NCI-H345 (cell line): ENCODE measurements around the gene ACAA2.

Source experiments
- DNase-seq: peaks from one replicate; lab custom pipeline; 2025; lab: John Stamatoyannopoulos, UW

The ACAA2 gene

DNA sequence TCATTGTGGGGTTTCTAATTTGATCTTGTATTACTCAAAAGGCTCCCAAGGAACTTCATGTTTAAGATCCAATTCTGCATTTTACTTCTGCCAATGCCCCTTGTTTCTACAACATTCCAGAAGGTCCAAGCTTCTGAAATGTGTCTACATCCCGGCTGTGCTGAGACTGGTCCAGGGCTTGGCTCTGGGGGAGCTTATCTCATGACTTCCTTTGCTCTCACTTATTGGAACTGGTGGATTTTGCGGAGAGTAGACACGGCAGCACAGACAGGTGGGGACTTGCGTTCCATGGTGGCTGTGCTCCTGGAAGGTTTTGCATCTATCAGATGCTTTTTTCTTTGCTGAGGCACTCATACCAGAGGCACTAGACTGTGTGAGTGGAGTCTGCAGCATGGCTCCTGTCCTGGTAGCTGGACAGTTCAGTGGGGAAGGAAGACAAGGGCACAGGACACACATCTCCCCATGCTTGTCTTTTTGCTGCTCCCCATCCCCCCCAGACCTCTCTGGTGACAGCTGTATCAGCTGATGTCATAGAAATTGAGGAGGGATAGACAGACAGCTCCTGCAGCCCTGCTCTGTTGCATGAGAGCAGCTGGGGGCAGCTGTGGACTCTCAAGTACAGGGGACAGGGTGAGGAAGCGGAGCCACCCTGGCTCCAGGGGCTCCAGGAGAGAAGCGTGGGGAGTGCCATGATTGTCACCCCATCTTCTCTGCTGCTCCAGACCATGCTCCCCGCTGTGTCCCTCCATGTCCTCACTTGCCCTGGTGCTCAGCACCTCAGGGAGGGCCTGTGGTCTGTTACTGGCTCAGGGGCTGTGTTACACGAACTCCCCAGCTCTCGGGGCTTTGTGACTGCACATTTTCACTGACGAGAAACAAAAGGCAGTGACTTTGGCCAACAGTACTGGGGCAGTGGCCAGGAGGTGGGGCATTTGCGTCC, 46.0 kb downstream of the ACAA2 start:
- DNase-seq = no peak

DNA sequence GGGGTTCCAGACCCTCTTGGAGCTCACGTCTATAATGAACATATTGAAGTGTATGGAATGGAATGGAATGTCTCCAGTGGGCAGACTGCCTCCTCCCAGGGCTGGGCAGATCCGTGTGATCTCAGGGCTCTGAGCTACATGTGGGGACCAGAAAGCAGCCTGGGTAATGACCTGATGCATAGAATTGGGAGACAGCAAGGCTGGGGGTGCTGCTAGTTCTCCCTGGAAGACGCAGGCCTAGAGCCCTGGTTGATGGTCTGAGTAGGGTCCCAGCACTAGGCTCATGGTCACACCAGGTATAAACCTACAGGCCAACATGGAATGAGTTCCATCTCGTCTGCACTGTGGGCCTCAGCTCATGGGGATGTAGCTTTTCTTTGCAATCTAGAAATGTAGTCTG, 46.7 kb downstream of the ACAA2 start:
- DNase-seq = no peak

DNA sequence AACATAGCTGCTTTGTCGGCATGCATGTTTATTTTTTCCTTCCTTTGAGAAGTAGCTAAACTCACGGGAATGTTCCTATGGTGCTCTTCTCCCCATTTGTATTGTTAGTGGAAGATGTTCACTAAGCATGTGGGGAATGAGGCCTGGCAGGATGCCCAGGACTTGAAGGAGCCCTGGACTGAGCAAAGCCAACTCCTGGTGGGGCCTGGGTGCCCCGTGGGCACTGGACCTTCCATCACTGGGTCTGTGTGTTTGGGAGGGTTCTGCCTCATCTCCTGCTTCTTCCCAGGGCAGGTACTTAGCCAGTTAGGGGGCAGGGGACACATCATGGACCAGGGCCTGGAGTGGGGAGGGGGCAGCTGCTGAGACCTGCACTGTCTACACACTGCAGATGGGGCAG, 49.3 kb downstream of the ACAA2 start:
- DNase-seq = no peak

DNA sequence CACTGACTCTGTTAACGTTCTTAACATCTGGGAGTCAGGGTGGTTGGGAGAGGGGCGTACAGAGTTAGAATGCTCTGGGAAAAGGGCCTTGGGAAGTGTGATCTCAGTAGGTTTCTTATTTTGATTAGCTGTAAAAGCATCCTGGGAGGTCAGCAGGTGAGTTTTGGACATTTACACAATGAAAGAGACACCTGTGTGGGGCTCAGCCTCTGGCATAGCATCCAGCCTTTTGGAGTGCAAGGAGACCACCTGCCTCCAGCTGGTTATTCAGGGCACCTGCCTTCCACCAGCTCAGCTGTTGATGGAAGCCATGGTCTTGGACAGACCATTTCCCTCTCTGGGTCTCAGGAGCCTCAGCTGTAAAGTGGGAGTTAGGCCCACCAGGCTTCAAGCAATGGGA, 49.7 kb downstream of the ACAA2 start:
- no peak for DNase-seq

DNA sequence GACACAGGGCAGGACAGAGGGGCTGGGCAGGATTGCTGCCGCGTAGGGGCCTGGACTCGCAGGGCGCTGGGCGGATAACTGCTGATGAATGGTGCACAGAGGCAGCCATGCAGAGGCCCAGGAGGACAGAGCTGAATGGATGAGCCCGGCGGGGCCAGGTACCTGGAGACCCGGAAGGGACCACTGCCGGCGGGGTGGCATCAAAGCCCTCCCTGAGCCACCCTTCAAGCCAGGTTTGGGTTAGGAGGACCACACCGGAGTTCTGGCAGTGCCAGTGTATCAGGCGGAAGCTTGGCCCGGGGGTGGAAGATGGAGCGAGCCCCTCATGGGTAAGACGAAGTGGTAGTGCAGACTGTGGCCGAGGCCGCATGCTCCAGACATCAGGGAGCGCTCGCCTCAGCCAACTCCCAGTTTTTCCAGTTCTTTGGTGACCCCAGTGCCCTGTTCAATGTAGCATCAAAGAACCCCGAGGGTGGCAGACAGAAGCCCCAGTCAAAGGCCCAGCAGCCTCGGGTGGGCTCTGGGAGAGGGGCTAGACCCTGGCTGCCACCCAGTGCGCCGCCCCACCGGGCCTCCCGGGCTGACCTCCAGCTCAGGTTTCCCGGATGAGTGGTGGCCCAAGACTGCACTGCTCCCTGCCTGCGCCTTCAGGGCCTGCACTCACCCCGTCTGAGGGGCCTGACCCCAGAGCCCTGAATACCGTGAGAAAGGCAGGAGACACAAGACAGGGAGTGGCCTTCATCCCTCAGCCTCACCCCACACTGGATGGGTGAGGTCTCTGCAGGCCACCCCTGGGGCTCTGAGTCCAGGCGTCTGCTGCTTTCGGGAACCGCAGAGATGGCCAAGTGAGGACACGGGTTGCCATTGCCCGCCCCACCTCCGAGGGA, 50.9 kb downstream of the ACAA2 start:
- no peak for DNase-seq

DNA sequence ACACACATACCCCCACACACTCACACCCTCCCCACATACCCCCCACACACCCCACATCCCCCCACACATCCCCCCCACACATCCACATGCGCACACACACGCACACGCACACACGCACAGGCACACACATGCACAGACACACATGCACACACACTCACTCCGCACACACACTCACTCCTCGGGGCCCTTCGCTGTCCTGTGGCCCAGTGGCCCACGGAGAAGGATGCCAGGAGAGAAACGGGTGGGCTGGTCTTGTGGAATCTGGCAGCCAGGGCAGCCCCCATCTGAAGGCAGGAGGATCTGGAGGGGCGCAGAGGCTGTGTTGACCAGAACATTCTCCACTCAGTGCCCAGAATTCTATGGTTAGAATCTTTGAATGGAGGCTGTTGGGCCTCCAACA, 51.6 kb downstream of the ACAA2 start:
- DNase-seq = no peak

DNA sequence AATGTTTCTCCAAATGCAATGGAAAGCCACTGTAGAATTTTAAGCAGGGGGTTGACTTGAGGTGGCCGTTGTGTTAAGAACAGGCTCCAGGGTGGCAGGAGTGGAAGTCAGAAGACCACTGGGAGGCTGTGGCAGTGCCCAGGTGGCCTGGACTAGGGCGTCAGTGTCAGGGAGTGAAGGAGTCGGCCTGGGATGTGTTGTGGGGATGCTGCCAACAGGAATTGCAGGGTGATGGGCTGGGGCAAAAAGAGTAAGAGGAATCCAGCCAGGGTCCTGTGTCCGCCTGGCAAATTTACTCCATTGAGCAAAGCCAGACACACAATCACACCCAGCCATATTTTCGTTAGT, 55.1 kb downstream of the ACAA2 start:
- no peak for DNase-seq

DNA sequence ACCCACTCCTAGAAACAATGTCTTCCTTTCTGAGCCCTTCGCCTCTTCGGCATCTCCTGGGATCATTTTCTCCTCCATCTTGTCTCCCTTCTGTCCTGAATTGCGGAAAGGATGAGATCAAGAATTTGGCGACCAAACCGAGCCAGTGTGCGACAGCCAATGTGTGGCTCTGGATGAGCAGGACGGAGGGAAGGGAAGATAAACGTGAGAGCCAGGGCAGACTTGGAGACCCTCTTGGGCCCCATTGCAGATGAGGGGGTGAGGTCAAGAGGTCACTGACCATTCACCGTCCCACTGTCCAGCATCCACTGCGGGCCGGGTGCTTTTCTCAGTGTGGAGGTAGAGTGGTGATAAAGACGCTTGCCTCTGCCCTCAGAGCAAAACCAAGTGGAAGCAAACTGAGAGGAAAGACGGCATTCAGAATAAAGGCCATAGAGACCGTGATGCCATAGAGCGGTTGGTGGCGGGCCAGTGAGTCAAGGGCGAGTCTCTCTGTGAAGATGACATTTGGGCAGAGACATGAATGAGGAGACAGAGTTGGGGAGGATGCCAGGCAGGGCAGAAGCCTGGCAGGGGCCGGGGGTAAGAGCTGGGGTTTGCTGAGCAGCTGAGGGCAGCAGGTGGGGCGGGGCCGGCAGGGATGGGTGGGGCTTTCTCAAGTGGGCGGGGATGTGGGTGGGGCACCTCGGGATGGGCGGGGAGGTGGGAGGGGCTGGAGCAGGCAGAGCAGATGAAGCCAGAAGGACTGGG, 55.6 kb downstream of the ACAA2 start:
- DNase-seq = no peak

DNA sequence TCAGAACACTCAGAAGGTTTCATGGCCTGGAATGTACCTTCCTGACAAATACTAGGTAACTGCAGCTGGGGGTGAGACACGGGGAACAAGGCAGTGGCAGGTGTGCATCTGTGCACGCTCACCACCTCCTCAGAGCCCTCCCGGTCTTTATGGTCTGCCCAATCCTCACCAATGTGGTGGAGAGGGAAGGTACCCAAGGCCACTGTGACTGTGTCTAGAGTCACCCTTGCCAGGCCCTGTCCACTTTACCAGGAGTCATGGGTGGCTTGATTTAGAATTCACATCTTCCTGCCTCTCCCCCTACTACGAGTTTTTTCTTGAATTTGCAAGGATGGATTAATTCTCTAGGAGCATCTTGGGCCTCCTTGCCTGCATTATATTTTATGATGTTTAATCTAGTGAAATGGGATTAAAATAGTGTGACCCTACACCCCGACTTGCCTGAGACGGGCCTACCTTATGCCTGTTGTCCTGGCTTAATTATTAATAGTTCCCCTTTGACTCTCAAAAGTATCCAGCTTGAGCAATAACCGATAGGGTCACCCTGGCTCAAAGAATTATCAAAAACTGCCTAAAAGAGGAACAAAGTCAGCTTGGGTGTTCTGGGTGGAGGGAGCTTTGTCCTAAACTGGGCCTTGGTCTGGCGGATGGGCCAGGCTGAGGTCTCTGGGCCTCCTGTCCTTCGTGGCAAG, 56.5 kb downstream of the ACAA2 start:
- no peak for DNase-seq

DNA sequence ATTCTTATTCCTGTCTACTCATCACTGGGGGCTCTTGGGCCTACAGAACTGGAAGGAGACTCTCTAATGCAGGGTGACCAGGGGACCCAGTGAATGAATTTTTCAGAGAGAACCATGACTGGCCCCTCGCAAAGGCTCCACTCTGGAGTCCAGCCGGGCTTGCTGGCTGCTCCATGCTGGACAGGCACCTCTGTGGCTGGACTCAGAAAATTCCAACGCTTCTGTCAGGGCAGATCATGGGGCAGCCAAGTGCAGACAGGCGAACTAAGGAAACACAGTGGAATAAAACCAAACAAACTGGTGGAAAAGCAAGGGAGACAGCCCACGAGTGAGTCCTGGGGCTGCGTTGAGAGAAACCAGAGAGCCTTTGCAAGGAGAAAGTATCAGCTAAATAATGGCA, 57.2 kb downstream of the ACAA2 start:
- no peak for DNase-seq

DNA sequence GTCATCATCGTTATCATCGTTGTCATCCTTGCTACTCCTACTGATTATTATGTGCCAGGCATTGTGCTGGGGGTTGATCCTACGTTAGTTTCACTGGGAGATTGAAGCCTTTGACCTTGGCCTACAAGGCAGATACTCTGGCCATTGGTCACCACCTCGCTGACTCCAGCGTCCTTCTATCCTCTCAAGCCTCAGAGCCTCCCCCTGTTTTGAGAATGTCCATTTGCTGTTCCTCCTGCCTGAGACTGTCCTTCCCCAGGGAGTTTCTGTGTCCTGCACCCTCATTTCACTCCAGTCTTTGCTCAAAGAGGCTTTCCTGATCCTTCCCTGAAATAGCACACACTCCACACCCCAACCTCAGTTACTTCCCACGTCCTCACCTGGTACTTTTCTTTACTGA, 57.8 kb downstream of the ACAA2 start:
- no peak for DNase-seq

DNA sequence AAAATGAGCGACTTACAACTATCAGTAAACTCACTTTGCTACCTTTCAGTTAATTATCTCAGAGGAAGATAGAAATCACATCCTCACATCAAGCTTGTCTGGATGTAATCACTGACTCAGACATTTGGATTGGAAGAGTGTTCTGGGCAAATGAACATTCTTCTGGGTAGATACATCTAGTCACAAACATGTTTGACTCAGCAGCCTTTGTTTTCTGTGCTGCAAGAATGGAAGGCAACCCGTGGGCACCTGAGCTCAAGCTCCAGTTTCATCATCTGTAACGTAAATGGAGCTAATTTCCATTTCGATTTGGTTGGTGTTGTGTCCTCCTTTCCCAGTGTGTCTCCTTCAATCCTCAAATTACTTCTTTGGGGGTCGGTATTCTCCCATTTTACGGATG, 58.5 kb downstream of the ACAA2 start:
- no peak for DNase-seq

DNA sequence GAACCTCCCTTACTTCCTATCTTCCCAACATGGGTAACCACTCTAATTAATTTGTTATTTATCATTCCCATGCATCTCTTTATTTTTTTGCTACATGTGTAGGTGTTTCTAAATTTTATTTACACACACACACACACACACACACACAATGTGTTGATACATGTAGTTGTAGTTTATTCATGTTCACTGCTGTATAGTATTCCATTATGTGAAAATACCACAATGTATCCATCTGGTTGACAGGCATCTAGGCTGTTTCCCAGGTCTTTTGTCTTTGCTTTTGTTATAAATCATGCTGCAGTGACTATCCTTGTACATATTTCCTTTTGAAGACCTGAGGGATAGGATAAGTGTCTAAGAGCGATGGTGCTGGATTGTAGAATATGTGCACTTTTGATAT, 59.7 kb downstream of the ACAA2 start:
- DNase-seq = no peak

DNA sequence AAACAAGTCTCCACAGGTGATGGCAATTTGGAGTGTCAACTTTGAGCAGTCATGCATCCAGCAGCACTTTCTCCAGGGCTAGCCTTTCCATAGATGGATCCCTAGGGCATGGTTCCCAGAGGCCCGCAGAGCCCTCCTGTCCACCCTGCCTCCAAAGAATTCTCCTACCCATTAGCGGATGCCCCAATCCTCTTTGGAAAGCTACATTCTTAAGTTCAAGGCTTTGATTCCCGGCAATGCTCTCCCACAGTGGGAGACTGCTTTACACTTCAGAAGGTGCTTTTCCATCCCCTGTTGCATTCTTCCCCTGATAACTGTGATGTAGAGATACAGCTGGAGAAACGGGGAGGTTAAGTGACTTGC, 61.3 kb downstream of the ACAA2 start:
- no peak for DNase-seq

DNA sequence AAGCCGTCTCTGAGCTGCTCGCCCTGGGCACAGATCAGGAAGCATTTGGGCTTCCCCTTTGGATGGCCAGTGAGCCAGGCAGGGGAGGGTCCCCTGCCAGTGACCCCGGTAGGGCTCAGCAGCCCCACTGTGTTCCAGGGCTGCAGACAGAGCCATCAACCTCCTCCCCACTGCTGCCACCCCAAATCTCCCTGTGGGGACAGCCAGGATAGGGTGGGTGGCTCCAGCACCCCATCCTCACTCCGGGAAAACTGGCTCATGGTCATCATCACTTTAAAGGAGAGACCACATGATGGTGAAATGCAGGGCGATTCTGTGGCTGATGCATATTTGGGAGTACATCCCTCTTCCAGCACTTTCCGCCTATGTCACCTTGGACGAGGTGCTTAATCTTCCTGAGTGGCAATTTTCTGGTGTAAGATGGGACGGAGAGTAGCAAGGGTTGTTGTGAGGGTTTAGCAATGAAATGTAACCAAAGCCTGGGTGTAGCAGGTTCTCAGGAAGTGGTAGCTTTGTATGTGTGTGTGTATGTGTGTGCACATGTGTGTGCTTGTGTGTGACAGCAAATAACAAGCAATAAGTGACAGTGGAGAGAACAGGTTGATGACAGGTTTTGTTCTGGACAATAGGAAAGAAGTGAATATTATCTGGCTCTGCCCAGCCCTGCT, 61.8 kb downstream of the ACAA2 start:
- no peak for DNase-seq

DNA sequence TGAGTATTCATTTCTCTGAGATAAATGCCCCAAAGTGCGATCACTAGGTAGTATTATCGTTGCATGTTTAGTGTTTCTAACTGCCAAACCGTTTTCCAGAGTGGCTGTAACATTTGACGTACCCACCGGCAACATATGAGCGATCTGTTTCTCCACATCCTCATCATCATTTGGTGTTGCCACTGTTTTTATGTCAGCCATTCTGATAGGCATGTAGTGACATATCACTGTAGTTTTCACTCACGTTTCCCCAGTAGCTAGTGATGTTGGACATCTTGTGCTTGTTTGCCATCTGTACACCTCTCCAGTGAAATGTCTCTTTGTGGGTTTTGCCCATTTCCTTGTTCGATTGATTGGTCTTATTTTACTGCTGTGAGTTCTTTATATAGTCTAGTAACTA, 63.8 kb downstream of the ACAA2 start:
- DNase-seq = no peak

DNA sequence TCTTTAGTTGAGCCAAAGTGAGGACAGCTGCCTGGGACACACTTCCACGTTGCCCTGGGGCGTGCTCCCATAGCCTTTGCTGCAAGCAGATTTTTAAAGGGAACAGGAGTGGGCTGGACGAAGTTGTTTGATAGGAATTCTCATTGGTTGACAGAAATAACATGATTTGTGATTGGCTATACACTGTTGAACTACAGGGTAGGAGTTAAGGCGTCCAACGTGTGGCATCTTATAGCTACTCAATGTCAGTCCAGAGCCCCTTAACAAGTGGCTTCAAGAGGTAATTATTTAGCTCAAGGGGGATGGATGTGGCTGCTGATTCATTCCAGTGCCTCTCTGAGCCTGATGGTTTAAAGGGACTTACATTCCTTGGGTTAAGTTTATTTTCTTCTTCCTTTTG, 65.5 kb downstream of the ACAA2 start:
- DNase-seq = no peak

DNA sequence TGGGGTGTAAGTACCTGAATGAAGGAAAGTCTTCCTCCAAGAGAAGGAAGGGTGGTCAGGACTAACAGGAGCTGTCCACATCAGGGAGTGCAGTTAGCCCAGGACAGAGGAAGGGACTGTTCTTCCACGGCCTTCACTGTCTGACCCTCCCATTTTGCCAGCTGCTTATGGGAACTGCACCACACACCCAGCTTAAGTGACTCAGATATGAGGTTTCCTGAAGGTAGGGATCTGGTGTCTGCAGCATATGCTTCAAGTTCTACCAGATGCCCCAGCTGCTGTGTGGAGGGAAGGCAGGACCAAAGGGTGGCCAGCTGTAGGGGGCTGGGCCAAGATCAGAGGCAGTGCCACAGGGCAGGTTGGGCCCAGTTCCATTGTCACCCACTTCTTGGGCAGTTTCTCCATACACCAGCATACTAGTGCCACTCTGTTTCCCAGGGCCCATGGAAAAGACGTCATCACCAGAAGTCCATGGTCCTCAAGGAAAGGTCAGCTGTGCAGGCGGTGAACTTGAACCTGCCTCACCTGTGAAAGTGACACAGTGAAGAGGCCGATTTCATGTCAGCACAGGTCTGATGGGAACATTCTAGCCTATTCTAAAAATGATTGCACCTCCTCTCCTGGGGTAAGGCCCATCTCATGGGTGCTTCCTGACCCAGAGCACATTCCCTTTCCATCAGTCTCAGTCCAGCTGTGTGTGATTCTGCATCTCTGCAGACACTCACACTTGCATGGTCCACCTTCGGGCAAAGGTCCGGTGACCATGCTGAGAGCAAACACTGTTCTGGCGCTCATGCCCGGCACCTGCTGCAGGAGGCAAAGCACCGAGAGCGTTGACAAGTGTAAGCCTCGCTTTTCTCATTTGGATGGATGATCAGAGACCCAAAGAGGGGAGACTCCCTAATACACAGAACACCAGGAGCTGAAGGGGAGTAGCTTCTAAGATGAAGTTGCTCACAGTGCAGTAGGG, 68.0 kb downstream of the ACAA2 start:
- DNase-seq = no peak

DNA sequence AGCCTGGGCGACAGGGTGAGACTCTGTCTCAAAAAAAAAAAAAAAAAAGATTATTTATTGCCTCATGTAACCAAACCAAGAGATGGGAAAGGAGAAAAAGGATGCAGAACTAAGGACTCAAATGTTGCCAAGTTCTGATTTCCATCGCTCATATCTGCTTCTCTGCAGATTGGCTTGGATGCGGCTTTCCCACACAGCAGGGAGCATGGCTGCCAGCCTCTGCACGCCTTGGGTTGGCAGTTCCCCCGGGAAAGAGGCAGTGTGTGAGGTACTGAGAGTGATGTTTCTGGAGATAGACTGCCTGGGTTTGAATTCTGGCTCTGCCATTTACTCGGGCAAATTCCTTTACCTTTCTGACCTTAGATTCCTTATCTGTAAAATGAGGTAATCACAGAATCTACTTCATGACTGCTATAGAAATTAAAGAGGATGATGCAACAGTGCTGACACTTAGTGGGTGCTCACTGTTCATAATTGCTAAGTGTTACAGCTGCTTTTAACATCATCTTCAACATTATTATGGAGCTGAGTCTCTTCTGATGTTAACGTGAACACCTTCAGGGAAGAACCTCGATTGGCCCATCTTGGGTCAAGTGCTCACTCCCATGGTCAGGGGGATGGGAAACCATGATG, 68.8 kb downstream of the ACAA2 start:
- no peak for DNase-seq

DNA sequence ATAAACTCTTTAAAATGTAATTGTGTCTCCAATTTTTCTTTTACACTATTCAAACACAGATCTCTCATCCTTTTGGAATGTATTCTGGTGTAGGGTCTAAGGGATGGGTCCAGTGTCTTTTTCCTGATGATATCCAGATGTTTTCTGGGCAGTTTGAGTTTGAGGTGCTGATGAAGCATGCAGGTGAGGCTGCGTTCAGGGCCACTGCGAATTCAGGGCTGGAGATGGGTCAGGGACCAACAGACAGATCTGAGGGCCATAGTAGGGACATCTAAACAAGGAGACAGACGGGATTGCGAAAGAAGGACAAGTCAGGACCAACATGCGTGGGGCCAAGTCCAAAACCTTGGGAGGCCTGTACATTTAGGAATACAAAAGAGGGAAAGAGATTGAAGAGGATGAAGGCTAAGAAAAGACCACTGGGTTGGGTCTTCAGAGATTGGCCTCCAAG, 70.2 kb downstream of the ACAA2 start:
- no peak for DNase-seq
